A673 (cell line): ENCODE data around the gene ABCF1. TPM values are rescaled to one million over a fixed set of nuclear protein-coding genes. Genes with fewer than 3 reads are reported as not detected.

Source experiments
- BruUV-seq: library from RNA; stranded (reverse); fragments of 400-500 nt; replicated peaks from 2 replicates; lab custom pipeline; 2021; lab: Mats Ljungman, UMichigan
- CTCF ChIA-PET: fragments of 300-600 bp; sonication (Branson Sonifier 250); formaldehyde crosslinking; loops from one replicate; lab custom pipeline; 2022; ENCODE audit warnings: antibody characterized with exemption; lab: Charles Lee
- POLR2A ChIA-PET: fragments of 300-600 bp; sonication (Branson Sonifier 250); formaldehyde crosslinking; loops from one replicate; lab custom pipeline; 2022; ENCODE audit warnings: antibody characterized with exemption; ENCODE audit not compliant: low non-redundant PET; lab: Charles Lee
- DNase-seq: peaks from one replicate; pipeline ENCODE4 v3.0.0-alpha.2; 2015; ENCODE audit warnings: low spot score
- H3K27ac ChIP-seq: fragments of 200-600 bp; sonication (generic); 2 replicates; pipeline ENCODE4 v1.5.1; 2016; ENCODE audit warnings: mixed run types, low read depth, mild to moderate bottlenecking, mixed read lengths, antibody characterized with exemption, low read length; ENCODE audit not compliant: poor library complexity, severe bottlenecking
- H3K27me3 ChIP-seq: fragments of 200-600 bp; sonication (generic); replicated peaks from 2 replicates; pipeline ENCODE4 v1.6.1; 2017; ENCODE audit warnings: mixed run types, low read depth, mild to moderate bottlenecking, mixed read lengths, antibody characterized with exemption, low read length; ENCODE audit not compliant: insufficient read depth, poor library complexity
- H3K36me3 ChIP-seq: fragments of 200-600 bp; sonication (generic); 2 replicates; pipeline ENCODE4 v1.6.1; 2016; ENCODE audit warnings: mixed run types, mild to moderate bottlenecking, mixed read lengths, antibody characterized with exemption, low read length; ENCODE audit not compliant: insufficient read depth, poor library complexity, severe bottlenecking
- H3K4me1 ChIP-seq: fragments of 200-600 bp; sonication (generic); 2 replicates; pipeline ENCODE4 v1.6.1; 2017; ENCODE audit warnings: mixed run types, mild to moderate bottlenecking, mixed read lengths, antibody characterized with exemption, low read length; ENCODE audit not compliant: insufficient read depth, poor library complexity, severe bottlenecking
- H3K4me3 ChIP-seq: fragments of 200-600 bp; sonication (generic); 2 replicates; pipeline ENCODE4 v1.5.1; 2016; ENCODE audit warnings: low read depth, mixed run types, mild to moderate bottlenecking, mixed read lengths, low read length; ENCODE audit not compliant: poor library complexity, severe bottlenecking
- H3K9me3 ChIP-seq: fragments of 200-600 bp; sonication (generic); 2 replicates; pipeline ENCODE4 v1.6.1; 2016; ENCODE audit warnings: mixed run types, low read depth, mild to moderate bottlenecking, mixed read lengths, antibody characterized with exemption, low read length; ENCODE audit not compliant: poor library complexity, severe bottlenecking
- CTCF ChIP-seq: fragments of 300-800, 200-600 bp; sonication (generic); conservative IDR thresholded peaks from 2 replicates; pipeline ENCODE4 v1.5.1; 2017; ENCODE audit warnings: low read depth, mild to moderate bottlenecking, antibody characterized with exemption, low read length, moderate library complexity, mixed read lengths
- EZH2 ChIP-seq: fragments of 200-600 bp; sonication (generic); IDR thresholded peaks from 2 replicates; pipeline ENCODE4 v1.6.1; 2017; ENCODE audit warnings: borderline replicate concordance, low read depth, mild to moderate bottlenecking, mixed read lengths, antibody characterized with exemption, low read length; ENCODE audit not compliant: poor library complexity, severe bottlenecking
- intact Hi-C: fragments of 100-400 bp; cut with micrococcal nuclease; formaldehyde crosslinking; loops from one replicate; pipeline ENCODE4 v1.10.0; 2022; ENCODE audit not compliant: unreplicated experiment
- total RNA-seq: library from RNA; stranded (reverse); gene quantifications from 2 replicates; pipeline ENCODE4 v1.2.3, GENCODE V29; 2021

Gene ABCF1
- total RNA-seq, 1 experiment from 2014 or later = 119 TPM

GRCh38 chr6:30601436-30601814, 30.2 kb downstream of the ABCF1 start:
- TF ChIP-seq CTCF = no peak
- TF ChIP-seq EZH2 = no peak
- Histone ChIP-seq H3K9me3 (no peaks in the 10 kb centered on the region), H3K27me3 (no peaks in the 10 kb centered on the region), H3K27ac (no peak overlapping the region), H3K36me3 (peaks cover 68% of the 10 kb centered on the region), H3K4me3 (no peak overlapping the region), H3K4me1 (no peaks in the 10 kb centered on the region)
- ChIA-PET CTCF (no interaction called here), POLR2A (no interaction called here)
- DNase-seq = no peak
- no TSS peak for BruUV-seq
- intact Hi-C loops = no loop called here

GRCh38 chr6:30601815-30602641, 30.8 kb downstream of the ABCF1 start:
- no peak for TF ChIP-seq EZH2
- TF ChIP-seq CTCF = no peak
- no peak overlapping the region for H3K4me3 ChIP-seq
- CTCF ChIA-PET = no interaction called here
- POLR2A ChIA-PET = no interaction called here
- H3K4me1 ChIP-seq = no peaks in the 10 kb centered on the region
- BruUV-seq = no TSS peak
- no peaks in the 10 kb centered on the region for H3K27me3 ChIP-seq
- H3K9me3 ChIP-seq = no peaks in the 10 kb centered on the region
- no peak overlapping the region for H3K27ac ChIP-seq
- DNase-seq = no peak
- intact Hi-C loops = no loop called here
- H3K36me3 ChIP-seq = peaks cover 74% of the 10 kb centered on the region

- Histone ChIP-seq H3K9me3 (no peaks in the 10 kb centered on the region), H3K36me3 (peaks cover 94% of the 10 kb centered on the region), H3K4me1 (no peaks in the 10 kb centered on the region), H3K27ac (no peak overlapping the region), H3K4me3 (no peak overlapping the region), H3K27me3 (no peaks in the 10 kb centered on the region)
- TF ChIP-seq CTCF = no peak
- TF ChIP-seq EZH2 = no peak
- ChIA-PET POLR2A (no interaction called here), CTCF (no interaction called here)
- BruUV-seq = TSS peak; percentile 11
- DNase-seq = no peak
- intact Hi-C loops = no loop called here
Measured at GRCh38 chr6:30603961-30604360, 32.7 kb downstream of the ABCF1 start.
